GM12801 (cell line): ENCODE measurements around the gene MATN4.

Experiments
- CTCF ChIP-seq: IDR thresholded peaks from one replicate; pipeline ENCODE4 v1.5.1; 2011; ENCODE audit warnings: control low read depth; ENCODE audit not compliant: insufficient read length; ENCODE audit errors: extremely low read depth

MATN4 gene

GRCh38 chr20:45339084-45339483 is 31.0 kb upstream of the MATN4 start:
- no peak for TF ChIP-seq CTCF

- TF ChIP-seq CTCF = no peak
Observed at GRCh38 chr20:45338121-45339030, 30.3 kb upstream of the MATN4 start.

GRCh38 chr20:45337367-45338120 is 29.4 kb upstream of the MATN4 start:
- TF ChIP-seq CTCF = no peak

GRCh38 chr20:45336530-45337366 is 28.6 kb upstream of the MATN4 start:
- no peak for TF ChIP-seq CTCF

- TF ChIP-seq CTCF = no peak
Observed at GRCh38 chr20:45330476-45330875, 22.4 kb upstream of the MATN4 start.

- TF ChIP-seq CTCF = no peak
Observed at GRCh38 chr20:45329497-45330319, 21.6 kb upstream of the MATN4 start.
